Spleen (tissue), 7 donors: ENCODE measurements around the gene C11orf21.

ENCODE experiments used
- POLR2A ChIP-seq, 3 donors: fragments of 450-650 bp; IDR thresholded peaks; one replicate each; pipeline ENCODE4 v1.5.1; 2017; ENCODE audit warnings: antibody characterized with exemption in 3 of 3, mild to moderate bottlenecking in 1 of 3
- TF ChIP-seq, protein P1 (sequence below), 11 experiments: fragments of 200-600 bp in 7 of 11; fragments of 450-650 bp in 4 of 11; sonication (generic) in 4 of 11; IDR thresholded peaks in 8 of 11; conservative IDR thresholded peaks in 3 of 11; 1 replicate in 7 of 11; 2 replicates in 4 of 11; pipeline versions ENCODE4 v1.4.0 to v1.8.0; 2016 to 2021; ENCODE audit warnings: antibody characterized with exemption in 11 of 11, inconsistent platforms in 4 of 11, mild to moderate bottlenecking in 1 of 11
- donor health status: DM: no; HTN: no; CAD: no; lungs with moderate emphysema.
- donor health status: DM: no; HTN: no; CAD: no.
- donor health status: DM: no; HTN: no; CAD: no.

DNA sequence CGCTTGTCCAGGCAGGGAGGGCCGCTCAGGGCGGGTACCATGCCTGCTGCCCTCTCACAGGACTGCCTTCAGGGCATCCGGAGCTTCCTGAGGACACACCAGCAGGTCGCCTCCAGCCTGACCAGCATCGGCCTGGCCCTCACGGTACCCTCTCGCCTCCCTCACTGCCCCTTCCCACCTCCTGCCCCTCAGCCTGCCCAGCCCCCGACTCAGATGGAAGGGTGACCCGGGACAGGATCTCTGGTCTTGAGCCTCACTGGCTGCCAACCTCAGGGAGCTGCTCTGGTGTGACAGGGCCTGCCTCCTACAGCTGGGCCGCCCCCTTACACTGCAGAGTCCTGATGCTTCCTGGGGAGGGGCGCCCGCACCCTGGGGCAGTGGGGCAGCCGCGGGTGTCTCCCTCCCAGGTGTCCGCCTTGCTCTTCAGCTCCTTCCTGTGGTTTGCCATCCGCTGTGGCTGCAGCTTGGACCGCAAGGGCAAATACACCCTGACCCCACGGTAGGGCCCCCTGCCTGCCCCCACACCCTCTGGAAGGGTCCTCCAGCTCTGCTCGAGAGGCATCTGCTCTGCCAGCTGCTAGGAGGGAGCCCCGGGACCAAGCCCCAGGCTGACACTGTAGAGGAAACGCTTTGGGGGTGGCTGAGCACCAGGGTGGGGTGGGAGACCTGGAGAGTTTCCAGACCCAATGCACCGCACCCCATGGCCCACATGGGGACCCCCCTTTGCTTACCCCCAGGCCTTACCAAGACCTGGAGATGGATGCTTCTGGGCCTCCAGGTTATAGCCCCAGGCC, 14.6 kb upstream of the C11orf21 start:
- TF ChIP-seq, protein P1, sequence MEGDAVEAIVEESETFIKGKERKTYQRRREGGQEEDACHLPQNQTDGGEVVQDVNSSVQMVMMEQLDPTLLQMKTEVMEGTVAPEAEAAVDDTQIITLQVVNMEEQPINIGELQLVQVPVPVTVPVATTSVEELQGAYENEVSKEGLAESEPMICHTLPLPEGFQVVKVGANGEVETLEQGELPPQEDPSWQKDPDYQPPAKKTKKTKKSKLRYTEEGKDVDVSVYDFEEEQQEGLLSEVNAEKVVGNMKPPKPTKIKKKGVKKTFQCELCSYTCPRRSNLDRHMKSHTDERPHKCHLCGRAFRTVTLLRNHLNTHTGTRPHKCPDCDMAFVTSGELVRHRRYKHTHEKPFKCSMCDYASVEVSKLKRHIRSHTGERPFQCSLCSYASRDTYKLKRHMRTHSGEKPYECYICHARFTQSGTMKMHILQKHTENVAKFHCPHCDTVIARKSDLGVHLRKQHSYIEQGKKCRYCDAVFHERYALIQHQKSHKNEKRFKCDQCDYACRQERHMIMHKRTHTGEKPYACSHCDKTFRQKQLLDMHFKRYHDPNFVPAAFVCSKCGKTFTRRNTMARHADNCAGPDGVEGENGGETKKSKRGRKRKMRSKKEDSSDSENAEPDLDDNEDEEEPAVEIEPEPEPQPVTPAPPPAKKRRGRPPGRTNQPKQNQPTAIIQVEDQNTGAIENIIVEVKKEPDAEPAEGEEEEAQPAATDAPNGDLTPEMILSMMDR (IDR thresholded peaks at IDR 0.05 in 8 of 11, conservative IDR thresholded peaks at IDR 0.05 in 3 of 11) = no peak
- no peak for TF ChIP-seq POLR2A (IDR thresholded peaks at IDR 0.05)
